GM13976 (cell line): ENCODE results near the gene ARG2.
"Not testable (repeated sequence)": the region's sequence is repeated elsewhere in the genome, so short reads cannot be mapped to it uniquely, and the experiment has no call there.

Experiments used
- DNase-seq: peaks from one replicate; pipeline ENCODE4 v3.0.0; 2012; ENCODE audit warnings: low spot score
- CTCF ChIP-seq: IDR thresholded peaks from 2 replicates; pipeline ENCODE4 v1.5.1; 2012; ENCODE audit warnings: borderline replicate concordance, mild to moderate bottlenecking; ENCODE audit not compliant: insufficient read depth; ENCODE audit errors: extremely low read depth, missing control alignments, control extremely low read depth
- in situ Hi-C: fragments of 300-500 bp; cut with MboI; formaldehyde crosslinking; loops from one replicate; pipeline ENCODE4 v1.12.0; 2022; ENCODE audit warnings: low sequenced_read_pairs, mixed read lengths, inconsistent platforms; ENCODE audit not compliant: unreplicated experiment

Gene ARG2

GRCh38 chr14:67620217-67620785 is 581 bp downstream of the ARG2 start:
- in situ Hi-C loops: no loop called here
- no peak for DNase-seq
- TF ChIP-seq CTCF: no peak

GRCh38 chr14:67622675-67623074 is 3.0 kb downstream of the ARG2 start:
- in situ Hi-C loops: no loop called here
- DNase-seq: no peak
- no peak for TF ChIP-seq CTCF

GRCh38 chr14:67623114-67623513 is 3.4 kb downstream of the ARG2 start:
- in situ Hi-C loops: no loop called here
- DNase-seq: no peak
- no peak for TF ChIP-seq CTCF

GRCh38 chr14:67626131-67626530 is 6.4 kb downstream of the ARG2 start:
- in situ Hi-C loops, DNase-seq: not testable (repeated sequence)

GRCh38 chr14:67627519-67627918 is 7.8 kb downstream of the ARG2 start:
- no peak for TF ChIP-seq CTCF
- DNase-seq: no peak
- in situ Hi-C loops: no loop called here

GRCh38 chr14:67630186-67630585 is 10.5 kb downstream of the ARG2 start:
- TF ChIP-seq CTCF: no peak
- no peak for DNase-seq
- in situ Hi-C loops: no loop called here

GRCh38 chr14:67630938-67631337 is 11.2 kb downstream of the ARG2 start:
- no peak for TF ChIP-seq CTCF
- in situ Hi-C loops: no loop called here
- no peak for DNase-seq
